ENCODE results near the gene HOXB2. TPM values are rescaled to one million over a fixed set of nuclear protein-coding genes. Genes with fewer than 3 reads are reported as not detected.

Gene HOXB2
- total RNA-seq, 4 donors from 2014 or later, result 36.3 to 86.4 (median 63.4) TPM

- DNase-seq (ENCODE audit: extremely low spot score), result no peak
- no peaks in the 10 kb centered on the region for H3K9me3 ChIP-seq
- peak overlapping the region; percentile 91 to 97 (median 96) for H3K27ac ChIP-seq (replicated peaks in 1 of 4)
- H3K4me3 ChIP-seq, result peak overlapping the region; percentile 59 to 76 (median 65)
- H3K36me3 ChIP-seq, result no peaks in the 10 kb centered on the region
- peaks cover 67 to 100% (median 98%) of the 10 kb centered on the region in 4 donors for H3K4me1 ChIP-seq
- no peaks in the 10 kb centered on the region for H3K27me3 ChIP-seq
- intact Hi-C loops (cut with DNase I), result no loop called here
- 47% methylated on average over 6 of the region's 6 CpGs for WGBS
- TF ChIP-seq CTCF (IDR thresholded peaks at IDR 0.05) (no peak), POLR2AphosphoS5 (IDR thresholded peaks at IDR 0.05) (peak in 1 of 2 donors; percentile 9), POLR2A (IDR thresholded peaks at IDR 0.05; ENCODE audit: low read depth) (no peak)
Observed at GRCh38 chr17:48563385-48563838, 18.5 kb upstream of the HOXB2 start.

- no peaks in the 10 kb centered on the region for H3K27me3 ChIP-seq
- H3K4me3 ChIP-seq, result peak overlapping the region; percentile 59 to 76 (median 65)
- H3K27ac ChIP-seq (replicated peaks in 1 of 4), result peak overlapping the region; percentile 91 to 97 (median 96)
Observed at GRCh38 chr17:48562934-48563333, 18.0 kb upstream of the HOXB2 start.

GRCh38 chr17:48561884-48562810, 17.2 kb upstream of the HOXB2 start:
- TF ChIP-seq POLR2AphosphoS5 (IDR thresholded peaks at IDR 0.05) (no peak), CTCF (IDR thresholded peaks at IDR 0.05) (peak in 1 of 3 experiments; percentile 43)
- Histone ChIP-seq H3K4me1 (peaks cover 69 to 100% (median 98%) of the 10 kb centered on the region in 4 donors), H3K9me3 (no peaks in the 10 kb centered on the region), H3K27ac (replicated peaks in 1 of 4) (peak overlapping the region; percentile 91 to 97 (median 96)), H3K4me3 (peak overlapping the region in 3 of 4 donors; percentile 62 to 76 (median 68)), H3K27me3 (no peaks in the 10 kb centered on the region), H3K36me3 (no peaks in the 10 kb centered on the region)
- 54% methylated on average over 15 of the region's 15 CpGs for WGBS
- intact Hi-C loops (cut with DNase I), result no loop called here
- no peak for DNase-seq (ENCODE audit: extremely low spot score)

More at GRCh38 chr17:48562934-48563333, 18.0 kb upstream of the HOXB2 start:
- no peak for TF ChIP-seq CTCF (IDR thresholded peaks at IDR 0.05)
- TF ChIP-seq EP300 (IDR thresholded peaks at IDR 0.05), result no peak
- TF ChIP-seq POLR2AphosphoS5 (IDR thresholded peaks at IDR 0.05), result no peak
- no peak for TF ChIP-seq POLR2A (IDR thresholded peaks at IDR 0.05; ENCODE audit: low read depth)
- intact Hi-C loops (cut with DNase I), result no loop called here
- no peaks in the 10 kb centered on the region for H3K9me3 ChIP-seq
- DNase-seq (ENCODE audit: extremely low spot score), result no peak
- peaks cover 69 to 100% (median 98%) of the 10 kb centered on the region in 4 donors for H3K4me1 ChIP-seq
- H3K36me3 ChIP-seq, result no peaks in the 10 kb centered on the region
- 55% methylated on average over 5 of the region's 5 CpGs for WGBS

- intact Hi-C loops (cut with DNase I), result no loop called here
- H3K4me3 ChIP-seq, result peak overlapping the region; percentile 42 to 57 (median 56)
- H3K4me1 ChIP-seq, result peaks cover 65 to 98% (median 96%) of the 10 kb centered on the region in 4 donors
- no peaks in the 10 kb centered on the region for H3K27me3 ChIP-seq
- no peaks in the 10 kb centered on the region for H3K9me3 ChIP-seq
- H3K36me3 ChIP-seq, result no peaks in the 10 kb centered on the region
- H3K27ac ChIP-seq (replicated peaks in 1 of 4), result peak overlapping the region; percentile 91 to 97 (median 96)
- 50% methylated on average over 14 of the region's 14 CpGs for WGBS
- DNase-seq (ENCODE audit: extremely low spot score), result no peak
- TF ChIP-seq POLR2AphosphoS5 (IDR thresholded peaks at IDR 0.05) (peak; percentile 73 to 88), POLR2A (IDR thresholded peaks at IDR 0.05; ENCODE audit: low read depth) (no peak)
Observed at GRCh38 chr17:48559840-48560817, 15.2 kb upstream of the HOXB2 start.
